GM23248 (cell line): ENCODE results near the gene LRRC45. TPM values are rescaled to one million over a fixed set of nuclear protein-coding genes. Genes with fewer than 3 reads are reported as not detected.

Source experiments
- DNase-seq: peaks from one replicate; pipeline ENCODE4 v3.0.0-alpha.2; 2015
- H2AFZ ChIP-seq: fragments of 200-600 bp; sonication (generic); 2 replicates; pipeline ENCODE4 v1.6.1; 2016; ENCODE audit warnings: antibody characterized with exemption
- H3F3A ChIP-seq: fragments of 200-600 bp; sonication (generic); 2 replicates; pipeline ENCODE4 v1.6.1; 2016; ENCODE audit warnings: mild to moderate bottlenecking, antibody characterized with exemption, mixed run types; ENCODE audit not compliant: insufficient read depth
- H3K27ac ChIP-seq: fragments of 200-600 bp; sonication (generic); 2 replicates; pipeline ENCODE4 v1.5.1; 2016; ENCODE audit warnings: mild to moderate bottlenecking
- H3K27me3 ChIP-seq: fragments of 200-600 bp; sonication (generic); replicated peaks from 2 replicates; pipeline ENCODE4 v1.6.1; 2016; ENCODE audit warnings: mild to moderate bottlenecking; ENCODE audit not compliant: insufficient read depth
- H3K36me3 ChIP-seq: fragments of 200-600 bp; sonication (generic); 2 replicates; pipeline ENCODE4 v1.6.1; 2016; ENCODE audit warnings: low read depth, mild to moderate bottlenecking
- H3K4me1 ChIP-seq: fragments of 200-600 bp; sonication (generic); 2 replicates; pipeline ENCODE4 v1.6.1; 2016; ENCODE audit warnings: mild to moderate bottlenecking; ENCODE audit not compliant: insufficient read depth
- H3K4me2 ChIP-seq: fragments of 200-600 bp; sonication (generic); one replicate; pipeline ENCODE4 v1.6.1; 2016; ENCODE audit warnings: mild to moderate bottlenecking; ENCODE audit not compliant: unreplicated experiment
- H3K4me3 ChIP-seq: fragments of 200-600 bp; sonication (generic); 2 replicates; pipeline ENCODE4 v1.5.1; 2016; ENCODE audit warnings: mild to moderate bottlenecking
- H3K79me2 ChIP-seq: fragments of 200-600 bp; sonication (generic); 2 replicates; pipeline ENCODE4 v1.6.1; 2016; ENCODE audit warnings: mild to moderate bottlenecking; ENCODE audit not compliant: insufficient read depth
- H3K9ac ChIP-seq: fragments of 200-600 bp; sonication (generic); 2 replicates; pipeline ENCODE4 v1.6.1; 2016; ENCODE audit warnings: mild to moderate bottlenecking
- H3K9me2 ChIP-seq: fragments of 200-600 bp; sonication (generic); 2 replicates; pipeline ENCODE4 v1.6.1; 2016; ENCODE audit warnings: mixed run types, mild to moderate bottlenecking, moderate library complexity; ENCODE audit not compliant: insufficient read depth
- H3K9me3 ChIP-seq: fragments of 200-600 bp; sonication (generic); one replicate; pipeline ENCODE4 v1.6.1; 2017; ENCODE audit warnings: low read depth
- H4K20me1 ChIP-seq: fragments of 200-600 bp; sonication (generic); 2 replicates; pipeline ENCODE4 v1.6.0; 2016; ENCODE audit not compliant: insufficient read depth
- EZH2 ChIP-seq: fragments of 200-600 bp; sonication (generic); IDR thresholded peaks from 2 replicates; pipeline ENCODE4 v1.6.1; 2018; ENCODE audit warnings: antibody characterized with exemption, mild to moderate bottlenecking; ENCODE audit not compliant: insufficient read depth, poor library complexity, severe bottlenecking
- EZH2phosphoT487 ChIP-seq: fragments of 200-600 bp; sonication (generic); IDR thresholded peaks from 2 replicates; pipeline ENCODE4 v1.6.1; 2018; ENCODE audit warnings: antibody characterized with exemption, moderate library complexity, mild to moderate bottlenecking, low read depth; ENCODE audit not compliant: insufficient read depth
- WGBS, 2 experiments: methylation state at CpG; one replicate each; pipeline ENCODE4 v1.1.6; 2015 to 2017; ENCODE audit warnings: low lambda C conversion rate in 2 of 2, low coverage in 1 of 2; ENCODE audit errors: missing lambda C conversion rate in 2 of 2; 5-methylcytosine and 5-hydroxymethylcytosine counted together
- in situ Hi-C: fragments of 300-500 bp; cut with MboI; formaldehyde crosslinking; loops from 2 replicates; pipeline ENCODE4 v1.15.0; 2020
- polyA plus RNA-seq: library from polyadenylated mRNA; unstranded; fragments of >200 nt; fragmentation: Nextera tagmentation; extraction: Ambion mirVana; gene quantifications from 2 replicates; pipeline ENCODE4 v1.2.1, GENCODE V29; 2016
- total RNA-seq: library from RNA; depleted of rRNA; stranded (reverse); fragments of >200 nt; shearing (Covaris generic); gene quantifications from 2 replicates; pipeline ENCODE4 v1.2.3, GENCODE V29; 2014

The LRRC45 gene
- total and polyA plus RNA-seq, 2 experiments from 2014 or later = 4.5 to 14.8 TPM

DNA sequence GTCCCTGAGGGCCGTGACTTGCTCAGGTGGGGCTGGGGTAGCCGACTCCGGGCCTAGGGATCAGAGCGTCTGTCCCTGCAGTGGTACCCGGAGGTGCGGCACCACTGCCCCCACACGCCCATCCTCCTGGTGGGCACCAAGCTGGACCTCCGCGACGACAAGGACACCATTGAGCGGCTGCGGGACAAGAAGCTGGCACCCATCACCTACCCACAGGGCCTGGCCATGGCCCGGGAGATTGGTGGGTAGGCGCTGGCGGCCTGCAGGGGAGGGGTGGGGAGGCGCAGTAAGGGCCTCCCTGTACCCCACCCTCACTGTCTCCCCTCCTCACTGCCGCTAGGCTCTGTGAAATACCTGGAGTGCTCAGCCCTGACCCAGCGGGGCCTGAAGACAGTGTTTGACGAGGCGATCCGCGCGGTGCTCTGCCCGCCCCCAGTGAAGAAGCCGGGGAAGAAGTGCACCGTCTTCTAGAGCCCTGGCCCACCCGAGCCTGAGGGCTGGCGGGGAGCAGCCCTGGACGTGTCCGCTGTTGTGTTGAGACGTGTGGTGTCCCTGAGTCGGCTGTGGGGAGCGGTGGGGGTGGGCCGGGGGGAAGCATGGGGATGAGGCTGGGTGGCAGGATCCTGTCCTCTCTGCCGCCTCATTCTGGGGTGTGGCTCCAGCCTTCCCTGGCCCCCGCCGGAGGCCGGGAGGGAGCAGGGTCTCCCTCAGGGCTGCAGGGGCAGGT lies 10.4 kb downstream of the LRRC45 start:
- Histone ChIP-seq H3K4me1 (no peaks in the 10 kb centered on the region), H3K4me2 (no peak overlapping the region), H3K27me3 (no peaks in the 10 kb centered on the region), H3K79me2 (no peaks in the 10 kb centered on the region), H3K4me3 (no peak overlapping the region), H3K36me3 (no peaks in the 10 kb centered on the region), H3K9me2 (no peaks in the 10 kb centered on the region), H3K9me3 (no peaks in the 10 kb centered on the region), H3K9ac (no peak overlapping the region), H3K27ac (no peak overlapping the region), H2AFZ (no peak overlapping the region), H3F3A (no peaks in the 10 kb centered on the region), H4K20me1 (no peaks in the 10 kb centered on the region)
- 94 to 96% methylated on average over 31 to 38 of the region's 38 CpGs for WGBS, 2 experiments
- TF ChIP-seq EZH2phosphoT487 (no peak), EZH2 (no peak)
- no peak for DNase-seq
- in situ Hi-C loops = no loop called here

DNA sequence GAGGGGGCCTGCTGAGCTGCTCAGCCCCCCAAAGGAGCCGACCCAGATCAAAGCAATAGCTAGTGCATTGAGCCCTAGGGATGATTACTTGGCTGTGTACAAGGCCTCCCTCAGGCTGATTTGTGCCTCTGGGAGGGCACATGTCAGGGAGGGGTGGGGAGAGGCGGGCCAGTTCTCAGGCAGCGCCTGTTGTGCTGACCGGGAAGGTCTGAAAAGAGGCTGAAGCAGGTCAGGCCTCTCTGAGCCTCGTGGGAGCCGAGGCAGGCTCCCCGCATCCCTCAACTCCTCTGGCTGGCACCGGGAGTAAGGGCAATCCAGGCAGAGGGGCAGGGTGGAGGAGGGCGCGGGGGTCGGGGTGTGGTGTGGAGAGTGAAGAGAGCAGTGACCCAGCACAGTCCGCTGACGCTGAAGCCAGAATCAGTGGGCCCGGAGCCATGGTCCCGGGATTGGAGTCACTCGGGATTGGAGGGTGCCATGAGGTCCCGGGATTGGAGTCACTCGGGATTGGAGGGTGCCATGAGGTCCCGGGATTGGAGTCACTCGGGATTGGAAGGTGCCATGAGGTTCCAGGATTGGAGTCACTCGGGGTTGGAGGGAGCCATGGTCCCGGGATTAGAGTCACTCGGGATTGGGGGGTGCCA lies 11.4 kb downstream of the LRRC45 start:
- Histone ChIP-seq H3K36me3 (no peaks in the 10 kb centered on the region), H3K27ac (no peak overlapping the region), H3K4me3 (no peak overlapping the region), H3K4me1 (no peaks in the 10 kb centered on the region), H4K20me1 (no peaks in the 10 kb centered on the region), H3K4me2 (no peak overlapping the region), H3K9me3 (no peaks in the 10 kb centered on the region), H3K79me2 (no peaks in the 10 kb centered on the region), H3K9ac (no peak overlapping the region), H3F3A (no peaks in the 10 kb centered on the region), H2AFZ (no peak overlapping the region), H3K9me2 (no peaks in the 10 kb centered on the region), H3K27me3 (no peaks in the 10 kb centered on the region)
- TF ChIP-seq EZH2phosphoT487 (no peak), EZH2 (no peak)
- WGBS, 2 experiments = 58 to 68% methylated on average over 18 to 23 of the region's 23 CpGs
- no peak for DNase-seq
- in situ Hi-C loops = no loop called here

DNA sequence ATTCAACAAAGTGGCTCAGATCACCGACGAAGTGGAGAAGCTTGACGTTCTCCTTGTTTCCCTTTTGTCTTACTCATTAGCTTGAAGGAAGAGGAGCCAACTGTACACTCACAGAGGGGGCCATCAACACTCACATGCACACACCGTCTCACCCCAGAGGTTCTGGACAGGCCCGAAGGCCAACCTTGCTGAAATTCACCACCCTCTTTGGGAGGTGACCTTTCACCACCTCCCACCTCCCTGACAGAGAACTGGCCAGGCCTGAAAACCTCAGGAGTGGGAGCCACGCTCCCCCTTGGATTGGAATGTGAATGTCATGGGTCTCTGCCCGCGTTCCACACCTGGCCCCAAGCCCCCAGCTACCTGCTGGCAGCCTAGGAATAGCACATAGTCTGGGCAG lies 12.4 kb downstream of the LRRC45 start:
- no peak for DNase-seq
- no peaks in the 10 kb centered on the region for H3K27me3 ChIP-seq
- no peak overlapping the region for H2AFZ ChIP-seq
- no peaks in the 10 kb centered on the region for H3K79me2 ChIP-seq
- no peaks in the 10 kb centered on the region for H3K4me1 ChIP-seq
- no peak for TF ChIP-seq EZH2phosphoT487
- TF ChIP-seq EZH2 = no peak
- H3K36me3 ChIP-seq = no peaks in the 10 kb centered on the region
- H3K4me3 ChIP-seq = no peak overlapping the region
- no peaks in the 10 kb centered on the region for H3K9me2 ChIP-seq
- in situ Hi-C loops = no loop called here
- H3K27ac ChIP-seq = no peak overlapping the region
- no peaks in the 10 kb centered on the region for H3K9me3 ChIP-seq
- no peak overlapping the region for H3K4me2 ChIP-seq
- WGBS, 2 experiments = 95 to 98% methylated on average over 8 of the region's 8 CpGs
- H3F3A ChIP-seq = no peaks in the 10 kb centered on the region
- H3K9ac ChIP-seq = no peak overlapping the region
- no peaks in the 10 kb centered on the region for H4K20me1 ChIP-seq

DNA sequence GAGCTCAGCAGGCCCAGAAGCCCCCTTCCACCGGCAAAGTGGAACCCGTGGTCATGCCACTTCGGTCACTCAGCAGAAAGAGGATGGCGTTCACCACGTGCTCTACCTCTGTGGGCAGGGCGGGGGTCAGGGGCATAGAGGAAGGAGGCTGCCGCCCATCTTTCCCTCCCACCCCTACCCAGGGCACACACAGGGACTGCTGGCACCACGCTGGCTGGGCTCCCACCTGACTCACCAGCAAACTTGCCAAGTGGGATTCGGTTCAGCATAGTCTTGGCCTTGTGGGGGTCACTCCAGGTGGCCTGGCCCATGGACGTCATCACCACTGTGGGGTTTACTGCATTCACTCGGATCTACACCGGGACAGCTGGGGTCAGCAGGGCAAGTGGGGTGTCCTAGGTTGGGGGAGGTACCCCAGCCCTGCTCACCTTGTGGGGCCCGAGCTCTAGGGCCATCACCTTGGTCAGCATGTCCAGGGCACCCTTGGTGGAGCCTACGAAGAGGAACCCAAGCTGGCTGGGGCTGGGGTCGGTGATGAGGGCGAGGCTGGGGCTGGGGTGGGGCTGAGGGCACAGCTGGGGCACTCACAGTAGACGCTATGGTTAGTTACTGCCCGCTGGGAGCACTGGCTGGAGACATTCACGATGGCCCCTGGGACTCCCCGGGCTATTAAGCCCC lies 13.0 kb downstream of the LRRC45 start:
- TF ChIP-seq EZH2 (no peak), EZH2phosphoT487 (no peak)
- Histone ChIP-seq H3K9me3 (no peaks in the 10 kb centered on the region), H3K9ac (peak overlapping the region; percentile 74; the same call in 1 of the 2 replicates), H3K27me3 (no peaks in the 10 kb centered on the region), H3K9me2 (no peaks in the 10 kb centered on the region), H2AFZ (no peak overlapping the region), H3K36me3 (no peaks in the 10 kb centered on the region), H3K79me2 (no peaks in the 10 kb centered on the region), H3K4me2 (peak overlapping the region; percentile 86), H3F3A (peaks cover 2% of the 10 kb centered on the region; the same call in 1 of the 2 replicates), H3K27ac (no peak overlapping the region), H3K4me3 (peak overlapping the region; percentile 79; the same call in 1 of the 2 replicates), H3K4me1 (no peaks in the 10 kb centered on the region), H4K20me1 (no peaks in the 10 kb centered on the region)
- DNase-seq = no peak
- WGBS, 2 experiments = 93 to 94% methylated on average over 14 to 20 of the region's 20 CpGs
- in situ Hi-C loops = no loop called here
